Panc1 (cell line): ENCODE measurements around the gene PPIP5K1.
"Not testable (repeated sequence)": the region's sequence is repeated elsewhere in the genome, so short reads cannot be mapped to it uniquely, and the experiment has no call there.

Source experiments
- POLR2AphosphoS5 ChIP-seq: IDR thresholded peaks from 2 replicates; pipeline ENCODE4 v1.6.1; 2012; ENCODE audit warnings: mild to moderate bottlenecking, low read depth, low read length, moderate library complexity
- SIN3A ChIP-seq: IDR thresholded peaks from 2 replicates; pipeline ENCODE4 v1.6.1; 2012; ENCODE audit warnings: low read depth, mild to moderate bottlenecking, low read length, moderate library complexity, borderline replicate concordance; ENCODE audit not compliant: insufficient read depth
- TF ChIP-seq, protein P1 (sequence below): fragments of 450-650 bp; IDR thresholded peaks from 2 replicates; pipeline ENCODE4 v1.5.1; 2017; ENCODE audit warnings: mild to moderate bottlenecking
- TF ChIP-seq, protein P2 (sequence below), 2 experiments: IDR thresholded peaks; 2 replicates each; pipeline ENCODE4 v1.6.1; 2011 to 2012; ENCODE audit warnings: low read depth in 2 of 2, control low read depth in 1 of 2, low read length in 1 of 2, mild to moderate bottlenecking in 1 of 2, moderate library complexity in 1 of 2; ENCODE audit not compliant: insufficient read depth in 1 of 2

DNA sequence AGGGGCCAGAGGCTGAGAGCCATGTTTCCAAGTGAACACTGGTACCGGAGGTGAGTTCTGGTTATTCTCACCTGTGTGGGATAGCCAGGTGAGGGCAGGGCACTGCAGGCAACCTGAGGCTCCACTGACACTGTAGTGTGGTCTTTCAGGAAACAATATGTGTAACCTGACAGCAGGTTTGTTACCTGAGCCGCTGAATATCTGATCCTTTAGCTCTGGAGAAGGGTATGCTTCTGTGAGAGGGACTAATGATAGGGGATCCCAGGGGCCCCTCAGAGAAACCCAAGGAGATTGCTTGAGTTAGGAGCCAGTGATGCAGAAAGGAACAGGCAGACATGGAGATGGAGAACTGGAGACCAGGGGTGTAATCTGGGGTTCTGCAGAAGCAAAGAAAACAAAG, 28.7 kb upstream of the PPIP5K1 start, which contains the start of gene STRC:
- TF ChIP-seq, protein P1, sequence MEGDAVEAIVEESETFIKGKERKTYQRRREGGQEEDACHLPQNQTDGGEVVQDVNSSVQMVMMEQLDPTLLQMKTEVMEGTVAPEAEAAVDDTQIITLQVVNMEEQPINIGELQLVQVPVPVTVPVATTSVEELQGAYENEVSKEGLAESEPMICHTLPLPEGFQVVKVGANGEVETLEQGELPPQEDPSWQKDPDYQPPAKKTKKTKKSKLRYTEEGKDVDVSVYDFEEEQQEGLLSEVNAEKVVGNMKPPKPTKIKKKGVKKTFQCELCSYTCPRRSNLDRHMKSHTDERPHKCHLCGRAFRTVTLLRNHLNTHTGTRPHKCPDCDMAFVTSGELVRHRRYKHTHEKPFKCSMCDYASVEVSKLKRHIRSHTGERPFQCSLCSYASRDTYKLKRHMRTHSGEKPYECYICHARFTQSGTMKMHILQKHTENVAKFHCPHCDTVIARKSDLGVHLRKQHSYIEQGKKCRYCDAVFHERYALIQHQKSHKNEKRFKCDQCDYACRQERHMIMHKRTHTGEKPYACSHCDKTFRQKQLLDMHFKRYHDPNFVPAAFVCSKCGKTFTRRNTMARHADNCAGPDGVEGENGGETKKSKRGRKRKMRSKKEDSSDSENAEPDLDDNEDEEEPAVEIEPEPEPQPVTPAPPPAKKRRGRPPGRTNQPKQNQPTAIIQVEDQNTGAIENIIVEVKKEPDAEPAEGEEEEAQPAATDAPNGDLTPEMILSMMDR: not testable (repeated sequence)
- TF ChIP-seq POLR2AphosphoS5, SIN3A: not testable (repeated sequence)
- TF ChIP-seq, protein P2, sequence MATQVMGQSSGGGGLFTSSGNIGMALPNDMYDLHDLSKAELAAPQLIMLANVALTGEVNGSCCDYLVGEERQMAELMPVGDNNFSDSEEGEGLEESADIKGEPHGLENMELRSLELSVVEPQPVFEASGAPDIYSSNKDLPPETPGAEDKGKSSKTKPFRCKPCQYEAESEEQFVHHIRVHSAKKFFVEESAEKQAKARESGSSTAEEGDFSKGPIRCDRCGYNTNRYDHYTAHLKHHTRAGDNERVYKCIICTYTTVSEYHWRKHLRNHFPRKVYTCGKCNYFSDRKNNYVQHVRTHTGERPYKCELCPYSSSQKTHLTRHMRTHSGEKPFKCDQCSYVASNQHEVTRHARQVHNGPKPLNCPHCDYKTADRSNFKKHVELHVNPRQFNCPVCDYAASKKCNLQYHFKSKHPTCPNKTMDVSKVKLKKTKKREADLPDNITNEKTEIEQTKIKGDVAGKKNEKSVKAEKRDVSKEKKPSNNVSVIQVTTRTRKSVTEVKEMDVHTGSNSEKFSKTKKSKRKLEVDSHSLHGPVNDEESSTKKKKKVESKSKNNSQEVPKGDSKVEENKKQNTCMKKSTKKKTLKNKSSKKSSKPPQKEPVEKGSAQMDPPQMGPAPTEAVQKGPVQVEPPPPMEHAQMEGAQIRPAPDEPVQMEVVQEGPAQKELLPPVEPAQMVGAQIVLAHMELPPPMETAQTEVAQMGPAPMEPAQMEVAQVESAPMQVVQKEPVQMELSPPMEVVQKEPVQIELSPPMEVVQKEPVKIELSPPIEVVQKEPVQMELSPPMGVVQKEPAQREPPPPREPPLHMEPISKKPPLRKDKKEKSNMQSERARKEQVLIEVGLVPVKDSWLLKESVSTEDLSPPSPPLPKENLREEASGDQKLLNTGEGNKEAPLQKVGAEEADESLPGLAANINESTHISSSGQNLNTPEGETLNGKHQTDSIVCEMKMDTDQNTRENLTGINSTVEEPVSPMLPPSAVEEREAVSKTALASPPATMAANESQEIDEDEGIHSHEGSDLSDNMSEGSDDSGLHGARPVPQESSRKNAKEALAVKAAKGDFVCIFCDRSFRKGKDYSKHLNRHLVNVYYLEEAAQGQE (IDR thresholded peaks at IDR 0.05; ENCODE audit: insufficient read depth in 1 of 2, low read depth in 2 of 2, low read length in 1 of 2): not testable (repeated sequence)
